ENCODE measurements around the gene GP1BA. TPM values are rescaled to one million over a fixed set of nuclear protein-coding genes. Genes with fewer than 3 reads are reported as not detected.

Gene GP1BA
- total RNA-seq, result under 1 TPM in 1 of 2 donors, not detected in 1; 0.26 TPM

GRCh38 chr17:4931963-4932362 lies at the start of gene GP1BA:
Gene GP1BA, plus strand, starts transcription at chr17:4932277. Its CDS starts 328 bp downstream, at chr17:4932605.
- H3K27ac Mint-ChIP-seq, result no peak within 1 kb of the TSS
- ATAC-seq (replicated peaks in 1 of 2), result no peak

DNA sequence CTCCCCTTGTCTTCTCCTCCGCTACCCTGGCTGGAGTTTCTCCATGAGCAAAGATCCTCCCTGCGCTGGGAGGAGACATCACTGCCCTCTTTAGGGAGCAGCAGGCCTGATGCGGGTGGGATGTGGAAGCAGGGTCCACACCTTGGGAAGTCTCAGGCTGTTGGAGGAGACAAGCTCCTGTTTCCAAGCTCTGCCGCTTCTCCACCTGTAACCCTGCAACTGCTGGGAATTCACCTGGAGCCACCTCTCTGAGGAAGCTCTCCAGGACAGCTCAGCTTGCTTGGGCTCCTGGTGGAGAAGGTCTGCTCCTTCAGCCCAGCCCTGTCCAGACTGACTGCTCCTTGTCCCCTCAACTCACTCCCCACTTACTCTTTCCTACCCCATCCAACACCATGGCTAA lies 47.6 kb upstream of the GP1BA start:
- ATAC-seq (replicated peaks in 1 of 2) (no peak), DNase-seq (no peak)
- Mint-ChIP-seq H3K4me3 (no peak overlapping the region), H3K27ac (no peak overlapping the region), H3K9me3 (no peaks in the 10 kb centered on the region), H3K27me3 (ENCODE audit: low read depth) (no peaks in the 10 kb centered on the region), H3K36me3 (ENCODE audit: insufficient read depth in 2 of 2) (peaks cover 1 to 4% of the 10 kb centered on the region in 2 donors), H3K4me1 (ENCODE audit: low read depth) (no peaks in the 10 kb centered on the region)

More at GRCh38 chr17:4931963-4932362, at the start of gene GP1BA:
- H3K27me3 Mint-ChIP-seq (ENCODE audit: low read depth), result no peaks in the 10 kb centered on the region
- DNase-seq, result no peak
- H3K36me3 Mint-ChIP-seq (ENCODE audit: insufficient read depth in 2 of 2), result peaks cover 2 to 16% of the 10 kb centered on the region in 2 donors
- H3K9me3 Mint-ChIP-seq, result no peaks in the 10 kb centered on the region
- no peak within 1 kb of the TSS for H3K4me3 Mint-ChIP-seq
- peaks cover 8% of the 10 kb centered on the region for H3K4me1 Mint-ChIP-seq (ENCODE audit: low read depth)

DNA sequence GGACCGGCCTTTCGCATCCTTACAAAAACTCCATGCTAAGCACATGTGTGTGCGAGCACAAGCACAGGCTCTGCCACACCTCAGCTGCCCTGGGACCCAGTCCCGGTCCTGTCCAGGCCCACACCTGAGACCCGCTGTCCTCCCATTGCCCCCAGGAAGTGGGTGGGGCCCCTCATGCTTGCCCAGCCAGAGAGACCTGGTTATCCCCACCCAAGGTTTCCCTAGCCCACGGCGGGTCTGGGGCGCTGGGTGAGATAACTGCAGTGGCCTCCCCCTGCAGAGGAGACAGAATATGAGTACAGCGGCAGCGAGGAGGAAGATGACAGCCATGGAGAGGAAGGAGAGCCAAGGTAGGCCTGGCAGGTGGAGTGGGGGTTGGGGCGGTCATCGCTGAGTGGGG lies 45.2 kb upstream of the GP1BA start:
- Mint-ChIP-seq H3K27me3 (ENCODE audit: low read depth) (no peaks in the 10 kb centered on the region), H3K27ac (no peak overlapping the region), H3K36me3 (ENCODE audit: insufficient read depth in 2 of 2) (peaks cover 1 to 7% of the 10 kb centered on the region in 2 donors), H3K9me3 (no peaks in the 10 kb centered on the region), H3K4me1 (ENCODE audit: low read depth) (no peaks in the 10 kb centered on the region), H3K4me3 (no peak overlapping the region)
- ATAC-seq (replicated peaks in 1 of 2), result no peak
- no peak for DNase-seq

DNA sequence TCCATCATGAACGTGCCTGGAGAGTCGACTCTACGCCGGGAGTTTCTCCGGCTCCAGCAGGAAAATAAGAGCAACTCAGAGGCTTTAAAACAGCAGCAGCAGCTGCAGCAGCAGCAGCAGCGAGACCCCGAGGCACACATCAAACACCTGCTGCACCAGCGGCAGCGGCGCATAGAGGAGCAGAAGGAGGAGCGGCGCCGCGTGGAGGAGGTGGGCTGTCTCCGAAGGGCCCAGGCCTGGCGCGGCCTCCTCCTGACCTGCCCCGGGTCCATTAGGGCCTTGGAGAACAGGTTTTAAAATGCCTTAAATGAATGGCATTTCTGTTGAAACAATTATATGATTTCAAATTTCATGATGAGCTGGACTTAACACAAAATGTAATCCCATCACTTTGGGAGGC lies 44.5 kb upstream of the GP1BA start:
- Mint-ChIP-seq H3K4me1 (ENCODE audit: low read depth) (no peaks in the 10 kb centered on the region), H3K36me3 (ENCODE audit: insufficient read depth in 2 of 2) (peaks cover 1 to 7% of the 10 kb centered on the region in 2 donors), H3K4me3 (no peak overlapping the region), H3K27me3 (ENCODE audit: low read depth) (no peaks in the 10 kb centered on the region), H3K27ac (no peak overlapping the region), H3K9me3 (no peaks in the 10 kb centered on the region)
- no peak for DNase-seq
- no peak for ATAC-seq (replicated peaks in 1 of 2)

GRCh38 chr17:4891411-4892410 lies 40.4 kb upstream of the GP1BA start:
- DNase-seq (no peak), ATAC-seq (replicated peaks in 1 of 2) (no peak)
- Mint-ChIP-seq H3K36me3 (ENCODE audit: insufficient read depth in 2 of 2) (peaks cover 0 to 3% of the 10 kb centered on the region in 2 donors), H3K4me3 (no peak overlapping the region), H3K27me3 (ENCODE audit: low read depth) (no peaks in the 10 kb centered on the region), H3K4me1 (ENCODE audit: low read depth) (no peaks in the 10 kb centered on the region), H3K9me3 (no peaks in the 10 kb centered on the region), H3K27ac (no peak overlapping the region)

DNA sequence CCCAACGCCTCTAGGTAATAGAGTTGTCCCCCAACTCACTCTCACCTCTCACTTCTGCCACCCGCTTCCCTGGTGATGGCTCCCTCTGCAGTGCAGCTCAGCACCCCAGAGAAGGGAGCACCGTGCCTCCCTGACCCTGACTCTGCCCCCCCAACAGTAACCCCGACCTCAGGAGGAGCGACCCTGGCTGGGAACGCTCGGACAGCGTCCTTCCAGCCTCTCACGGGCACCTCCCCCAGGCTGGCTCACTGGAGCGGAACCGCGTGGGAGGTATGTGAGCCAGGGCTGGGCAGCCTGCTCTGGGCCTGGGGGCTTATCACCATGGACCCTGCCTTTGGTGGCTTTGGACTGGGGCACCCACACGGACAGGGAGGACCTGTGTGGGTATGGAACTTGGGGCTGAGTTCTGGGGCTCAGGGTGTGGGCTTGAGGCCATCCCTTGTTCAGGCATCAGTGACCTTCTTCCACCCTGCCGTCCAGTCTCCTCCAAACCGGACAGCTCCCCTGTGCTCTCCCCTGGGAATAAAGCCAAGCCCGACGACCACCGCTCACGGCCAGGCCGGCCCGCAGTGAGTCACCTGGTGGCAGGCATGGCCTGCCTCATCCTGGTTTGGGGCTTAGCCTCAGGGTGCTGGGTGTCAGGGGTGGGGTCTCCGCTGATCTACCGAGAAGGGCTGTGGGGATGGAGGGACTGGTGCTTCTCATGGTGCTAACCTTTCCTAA lies 39.4 kb upstream of the GP1BA start:
- Mint-ChIP-seq H3K36me3 (ENCODE audit: insufficient read depth in 2 of 2) (peaks cover 0 to 3% of the 10 kb centered on the region in 2 donors), H3K4me1 (ENCODE audit: low read depth) (no peaks in the 10 kb centered on the region), H3K27me3 (ENCODE audit: low read depth) (no peaks in the 10 kb centered on the region), H3K9me3 (no peaks in the 10 kb centered on the region), H3K4me3 (no peak overlapping the region), H3K27ac (no peak overlapping the region)
- no peak for ATAC-seq (replicated peaks in 1 of 2)
- DNase-seq, result no peak

- H3K4me3 Mint-ChIP-seq, result no peak overlapping the region
- ATAC-seq (replicated peaks in 1 of 2), result no peak
- DNase-seq, result no peak
- H3K36me3 Mint-ChIP-seq (ENCODE audit: insufficient read depth in 2 of 2), result peaks cover 0 to 3% of the 10 kb centered on the region in 2 donors
- H3K9me3 Mint-ChIP-seq, result no peaks in the 10 kb centered on the region
- H3K4me1 Mint-ChIP-seq (ENCODE audit: low read depth), result peaks cover under 1% of the 10 kb centered on the region
- H3K27ac Mint-ChIP-seq, result no peak overlapping the region
- no peaks in the 10 kb centered on the region for H3K27me3 Mint-ChIP-seq (ENCODE audit: low read depth)
Observed at GRCh38 chr17:4893272-4893671, 38.8 kb upstream of the GP1BA start.

- DNase-seq, result no peak
- Mint-ChIP-seq H3K4me3 (no peak overlapping the region), H3K4me1 (ENCODE audit: low read depth) (peaks cover 5% of the 10 kb centered on the region), H3K27ac (no peak overlapping the region), H3K27me3 (ENCODE audit: low read depth) (no peaks in the 10 kb centered on the region), H3K36me3 (ENCODE audit: insufficient read depth in 2 of 2) (peaks cover 0 to 3% of the 10 kb centered on the region in 2 donors), H3K9me3 (no peaks in the 10 kb centered on the region)
- no peak for ATAC-seq (replicated peaks in 1 of 2)
Observed at GRCh38 chr17:4893721-4894560, 38.1 kb upstream of the GP1BA start.

DNA sequence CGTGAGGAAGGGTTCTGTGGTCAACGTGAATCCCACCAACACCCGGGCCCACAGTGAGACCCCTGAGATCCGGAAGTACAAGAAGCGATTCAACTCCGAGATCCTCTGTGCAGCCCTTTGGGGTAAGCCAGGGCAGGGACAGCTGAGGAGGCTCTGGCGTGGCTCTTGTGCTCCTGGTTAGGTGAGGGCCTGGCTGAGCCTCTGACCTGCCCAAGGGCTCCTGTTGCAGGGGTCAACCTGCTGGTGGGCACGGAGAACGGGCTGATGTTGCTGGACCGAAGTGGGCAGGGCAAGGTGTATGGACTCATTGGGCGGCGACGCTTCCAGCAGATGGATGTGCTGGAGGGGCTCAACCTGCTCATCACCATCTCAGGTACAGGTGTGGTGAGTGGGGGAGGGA lies 37.0 kb upstream of the GP1BA start:
- no peak for DNase-seq
- Mint-ChIP-seq H3K4me3 (no peak overlapping the region), H3K36me3 (ENCODE audit: insufficient read depth in 2 of 2) (peaks cover 1 to 3% of the 10 kb centered on the region in 2 donors), H3K9me3 (no peaks in the 10 kb centered on the region), H3K27ac (no peak overlapping the region), H3K4me1 (ENCODE audit: low read depth) (peaks cover 12% of the 10 kb centered on the region), H3K27me3 (ENCODE audit: low read depth) (no peaks in the 10 kb centered on the region)
- ATAC-seq (replicated peaks in 1 of 2), result no peak

DNA sequence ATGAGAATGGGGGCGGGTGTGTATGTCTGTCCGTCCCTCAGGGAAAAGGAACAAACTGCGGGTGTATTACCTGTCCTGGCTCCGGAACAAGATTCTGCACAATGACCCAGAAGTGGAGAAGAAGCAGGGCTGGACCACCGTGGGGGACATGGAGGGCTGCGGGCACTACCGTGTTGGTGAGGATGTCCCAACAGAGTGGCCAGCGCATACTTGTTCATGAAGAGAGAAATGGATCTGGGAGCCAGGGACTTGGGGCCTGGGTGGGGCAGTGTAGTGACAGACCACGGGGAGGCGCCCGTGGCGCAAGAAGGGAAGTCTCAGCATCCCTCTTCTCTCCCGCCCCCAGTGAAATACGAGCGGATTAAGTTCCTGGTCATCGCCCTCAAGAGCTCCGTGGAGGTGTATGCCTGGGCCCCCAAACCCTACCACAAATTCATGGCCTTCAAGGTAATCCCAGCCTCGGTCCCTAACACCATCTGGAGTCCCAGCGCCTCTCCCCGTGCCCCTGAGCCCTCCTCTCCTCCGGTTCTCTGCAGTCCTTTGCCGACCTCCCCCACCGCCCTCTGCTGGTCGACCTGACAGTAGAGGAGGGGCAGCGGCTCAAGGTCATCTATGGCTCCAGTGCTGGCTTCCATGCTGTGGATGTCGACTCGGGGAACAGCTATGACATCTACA lies 36.3 kb upstream of the GP1BA start:
- peaks cover 12% of the 10 kb centered on the region for H3K4me1 Mint-ChIP-seq (ENCODE audit: low read depth)
- H3K27ac Mint-ChIP-seq, result no peak overlapping the region
- no peak for DNase-seq
- no peaks in the 10 kb centered on the region for H3K9me3 Mint-ChIP-seq
- H3K27me3 Mint-ChIP-seq (ENCODE audit: low read depth), result no peaks in the 10 kb centered on the region
- peaks cover 0 to 4% of the 10 kb centered on the region in 2 donors for H3K36me3 Mint-ChIP-seq (ENCODE audit: insufficient read depth in 2 of 2)
- ATAC-seq (replicated peaks in 1 of 2), result no peak
- no peak overlapping the region for H3K4me3 Mint-ChIP-seq

GRCh38 chr17:4896332-4897197 lies 35.5 kb upstream of the GP1BA start:
- H3K36me3 Mint-ChIP-seq (ENCODE audit: insufficient read depth in 2 of 2), result peaks cover 0 to 7% of the 10 kb centered on the region in 2 donors
- no peak overlapping the region for H3K27ac Mint-ChIP-seq
- ATAC-seq (replicated peaks in 1 of 2), result no peak
- DNase-seq, result no peak
- H3K4me3 Mint-ChIP-seq, result no peak overlapping the region
- H3K27me3 Mint-ChIP-seq (ENCODE audit: low read depth), result no peaks in the 10 kb centered on the region
- H3K9me3 Mint-ChIP-seq, result no peaks in the 10 kb centered on the region
- peaks cover 12% of the 10 kb centered on the region for H3K4me1 Mint-ChIP-seq (ENCODE audit: low read depth)

Data from activated T-cell treated with anti-CD3 and anti-CD28 coated beads, Interleukin-2, amount 50 U/mL, for 72 hours (primary cell).